Omental fat pad (tissue), 4 donors: ENCODE measurements around the gene ATG14. TPM values are rescaled to one million over a fixed set of nuclear protein-coding genes. Genes with fewer than 3 reads are reported as not detected.
A peak's percentile ranks its signal among the peaks of the same experiment; 100 is the strongest.
"Not testable (repeated sequence)": the region's sequence is repeated elsewhere in the genome, so short reads cannot be mapped to it uniquely, and the experiment has no call there.

Source experiments
- ATAC-seq: fragments of 150-250 bp; one replicate; pipeline ENCODE4 v1.9.1; 2016; ENCODE audit warnings: mild to moderate bottlenecking, moderate library complexity; ENCODE audit not compliant: low FRiP score
- DNase-seq: peaks from one replicate; pipeline ENCODE4 v3.0.0-alpha.2; 2019; ENCODE audit warnings: low spot score
- total RNA-seq, 4 donors: library from RNA; depleted of rRNA; stranded (reverse); fragments of >200 nt; gene quantifications; one replicate each; pipeline ENCODE4 v1.1.0, GENCODE V29; 2016
- TF ChIP-seq, protein P1 (sequence below), 3 donors: fragments of 450-650 bp; IDR thresholded peaks; one replicate each; pipeline ENCODE4 v1.5.1; 2016 to 2017; ENCODE audit warnings: antibody characterized with exemption in 3 of 3, mild to moderate bottlenecking in 3 of 3, moderate library complexity in 2 of 3

The ATG14 gene, protein sequence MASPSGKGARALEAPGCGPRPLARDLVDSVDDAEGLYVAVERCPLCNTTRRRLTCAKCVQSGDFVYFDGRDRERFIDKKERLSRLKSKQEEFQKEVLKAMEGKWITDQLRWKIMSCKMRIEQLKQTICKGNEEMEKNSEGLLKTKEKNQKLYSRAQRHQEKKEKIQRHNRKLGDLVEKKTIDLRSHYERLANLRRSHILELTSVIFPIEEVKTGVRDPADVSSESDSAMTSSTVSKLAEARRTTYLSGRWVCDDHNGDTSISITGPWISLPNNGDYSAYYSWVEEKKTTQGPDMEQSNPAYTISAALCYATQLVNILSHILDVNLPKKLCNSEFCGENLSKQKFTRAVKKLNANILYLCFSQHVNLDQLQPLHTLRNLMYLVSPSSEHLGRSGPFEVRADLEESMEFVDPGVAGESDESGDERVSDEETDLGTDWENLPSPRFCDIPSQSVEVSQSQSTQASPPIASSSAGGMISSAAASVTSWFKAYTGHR
- 10 to 100 TPM in 1 of 4 donors, 1 to 10 TPM in 3; 7.3 to 14.8 (median 8.0) TPM for total RNA-seq

DNA sequence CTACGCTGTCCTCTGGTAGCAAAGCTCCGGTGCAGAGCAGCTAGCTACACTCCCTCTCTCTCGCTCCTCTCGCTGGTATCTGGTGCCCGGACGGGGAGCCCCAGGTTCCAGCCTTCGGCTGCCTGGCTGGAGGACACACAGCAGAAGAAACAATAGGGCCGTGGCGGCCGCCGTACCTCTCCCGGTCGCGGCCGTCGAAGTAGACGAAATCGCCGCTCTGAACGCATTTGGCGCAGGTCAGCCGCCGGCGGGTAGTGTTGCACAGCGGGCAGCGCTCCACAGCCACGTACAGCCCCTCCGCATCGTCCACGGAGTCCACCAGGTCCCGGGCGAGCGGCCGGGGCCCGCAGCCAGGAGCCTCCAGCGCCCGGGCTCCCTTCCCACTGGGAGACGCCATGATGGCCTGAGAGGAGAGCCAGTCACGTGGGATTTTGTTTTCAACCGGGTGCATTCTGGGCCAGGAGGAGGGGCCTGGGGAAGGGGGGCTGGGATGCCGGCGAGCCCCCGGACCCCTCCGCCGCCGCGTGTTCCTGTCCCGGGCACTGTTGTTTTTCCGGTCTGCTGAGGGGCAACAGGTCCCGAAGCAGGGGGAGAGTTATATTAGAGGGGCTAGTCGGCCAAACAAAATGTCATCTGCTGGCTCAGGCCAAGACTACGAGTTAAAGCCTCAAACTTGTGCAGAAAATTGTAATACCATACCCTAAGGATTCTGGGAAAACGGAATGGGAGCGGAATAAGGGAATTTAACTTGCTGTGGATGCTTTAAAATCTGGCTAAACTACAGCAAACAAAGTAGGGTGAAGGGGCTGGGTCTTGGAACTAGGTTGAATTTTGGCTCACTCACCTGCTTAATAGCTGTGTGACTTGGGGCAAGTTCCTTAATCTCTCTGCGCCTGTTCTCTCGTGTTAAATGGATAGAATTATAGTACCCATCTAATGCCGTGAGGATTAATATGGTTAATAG is at the start of gene ATG14:
ATG14 (minus strand) TSS at position 405 of the 964 bp plus-strand sequence; CDS start at position 397, 8 bp downstream.
- ATAC-seq (peak; percentile 99), DNase-seq (peak; percentile 59)
- TF ChIP-seq, protein P1, sequence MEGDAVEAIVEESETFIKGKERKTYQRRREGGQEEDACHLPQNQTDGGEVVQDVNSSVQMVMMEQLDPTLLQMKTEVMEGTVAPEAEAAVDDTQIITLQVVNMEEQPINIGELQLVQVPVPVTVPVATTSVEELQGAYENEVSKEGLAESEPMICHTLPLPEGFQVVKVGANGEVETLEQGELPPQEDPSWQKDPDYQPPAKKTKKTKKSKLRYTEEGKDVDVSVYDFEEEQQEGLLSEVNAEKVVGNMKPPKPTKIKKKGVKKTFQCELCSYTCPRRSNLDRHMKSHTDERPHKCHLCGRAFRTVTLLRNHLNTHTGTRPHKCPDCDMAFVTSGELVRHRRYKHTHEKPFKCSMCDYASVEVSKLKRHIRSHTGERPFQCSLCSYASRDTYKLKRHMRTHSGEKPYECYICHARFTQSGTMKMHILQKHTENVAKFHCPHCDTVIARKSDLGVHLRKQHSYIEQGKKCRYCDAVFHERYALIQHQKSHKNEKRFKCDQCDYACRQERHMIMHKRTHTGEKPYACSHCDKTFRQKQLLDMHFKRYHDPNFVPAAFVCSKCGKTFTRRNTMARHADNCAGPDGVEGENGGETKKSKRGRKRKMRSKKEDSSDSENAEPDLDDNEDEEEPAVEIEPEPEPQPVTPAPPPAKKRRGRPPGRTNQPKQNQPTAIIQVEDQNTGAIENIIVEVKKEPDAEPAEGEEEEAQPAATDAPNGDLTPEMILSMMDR (IDR thresholded peaks at IDR 0.05) = no peak

DNA sequence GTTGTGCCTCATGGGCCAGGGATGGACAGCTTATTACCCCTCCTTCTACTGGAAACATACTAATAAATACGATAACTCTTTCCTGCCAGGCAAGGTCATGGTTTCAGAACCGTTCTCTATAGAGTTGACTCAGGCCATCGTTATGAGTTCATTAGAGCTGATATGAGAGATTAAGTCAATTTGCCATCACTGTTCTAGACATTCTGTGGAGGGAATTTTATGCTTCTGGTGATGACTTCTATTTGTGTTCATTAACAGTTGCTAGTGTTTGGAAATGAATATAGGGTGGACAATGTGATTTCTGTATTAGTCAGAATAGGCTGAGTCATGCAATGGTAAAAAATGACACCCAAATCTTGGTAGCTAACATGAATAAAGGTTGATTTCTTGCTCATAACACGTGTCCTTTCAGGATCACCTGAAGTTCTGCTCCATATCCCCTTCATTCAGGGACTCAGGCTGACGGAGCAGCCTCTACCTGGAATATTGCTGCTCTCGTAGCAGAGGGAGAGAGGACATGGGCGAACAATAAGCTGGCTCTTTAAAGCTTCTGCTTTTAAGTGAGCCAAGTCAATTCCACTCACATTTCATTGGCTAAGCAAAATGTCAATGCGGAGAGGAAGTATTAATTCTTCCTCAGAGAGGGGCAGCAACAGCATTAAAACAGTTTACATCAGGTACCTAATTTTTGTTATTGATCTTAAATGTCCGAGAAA is 47.3 kb upstream of the ATG14 start:
- DNase-seq (no peak), ATAC-seq (peak; percentile 42)
- TF ChIP-seq, protein P1 (IDR thresholded peaks at IDR 0.05) = no peak

DNA sequence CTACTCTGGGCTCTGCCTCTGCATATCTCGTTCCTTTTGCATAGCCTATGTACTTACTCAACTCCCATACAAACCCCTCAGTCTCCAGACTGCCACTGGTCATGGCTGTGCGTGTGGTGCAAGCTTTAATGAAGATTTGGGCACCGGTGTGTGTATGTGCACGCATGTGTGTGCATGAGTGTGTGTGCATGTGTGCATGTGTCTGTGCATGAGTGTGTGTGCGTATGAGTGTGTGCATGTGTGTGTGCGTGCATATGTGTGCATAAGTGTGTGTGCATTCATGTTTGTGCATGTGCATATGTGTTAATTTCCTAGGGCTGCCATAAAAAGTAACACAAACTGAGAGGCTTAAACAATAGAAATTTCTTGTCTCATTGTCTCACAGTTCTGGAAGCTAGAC is 45.9 kb upstream of the ATG14 start:
- TF ChIP-seq, protein P1 (IDR thresholded peaks at IDR 0.05) = no peak
- no peak for ATAC-seq
- no peak for DNase-seq

DNA sequence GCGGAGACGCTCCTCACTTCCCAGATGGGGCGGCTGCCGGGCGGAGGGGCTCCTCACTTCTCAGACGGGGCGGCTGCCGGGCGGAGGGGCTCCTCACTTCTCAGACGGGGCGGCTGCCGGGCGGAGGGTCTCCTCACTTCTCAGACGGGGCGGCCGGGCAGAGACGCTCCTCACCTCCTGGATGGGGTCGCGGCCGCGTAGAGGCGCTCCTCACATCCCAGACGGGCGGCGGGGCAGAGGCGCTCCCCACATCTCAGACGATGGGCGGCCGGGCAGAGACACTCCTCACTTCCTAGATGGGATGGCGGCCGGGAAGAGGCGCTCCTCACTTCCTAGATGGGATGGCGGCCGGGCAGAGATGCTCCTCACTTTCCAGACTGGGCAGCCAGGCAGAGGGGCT is 44.8 kb upstream of the ATG14 start:
- DNase-seq, ATAC-seq: not testable (repeated sequence)

DNA sequence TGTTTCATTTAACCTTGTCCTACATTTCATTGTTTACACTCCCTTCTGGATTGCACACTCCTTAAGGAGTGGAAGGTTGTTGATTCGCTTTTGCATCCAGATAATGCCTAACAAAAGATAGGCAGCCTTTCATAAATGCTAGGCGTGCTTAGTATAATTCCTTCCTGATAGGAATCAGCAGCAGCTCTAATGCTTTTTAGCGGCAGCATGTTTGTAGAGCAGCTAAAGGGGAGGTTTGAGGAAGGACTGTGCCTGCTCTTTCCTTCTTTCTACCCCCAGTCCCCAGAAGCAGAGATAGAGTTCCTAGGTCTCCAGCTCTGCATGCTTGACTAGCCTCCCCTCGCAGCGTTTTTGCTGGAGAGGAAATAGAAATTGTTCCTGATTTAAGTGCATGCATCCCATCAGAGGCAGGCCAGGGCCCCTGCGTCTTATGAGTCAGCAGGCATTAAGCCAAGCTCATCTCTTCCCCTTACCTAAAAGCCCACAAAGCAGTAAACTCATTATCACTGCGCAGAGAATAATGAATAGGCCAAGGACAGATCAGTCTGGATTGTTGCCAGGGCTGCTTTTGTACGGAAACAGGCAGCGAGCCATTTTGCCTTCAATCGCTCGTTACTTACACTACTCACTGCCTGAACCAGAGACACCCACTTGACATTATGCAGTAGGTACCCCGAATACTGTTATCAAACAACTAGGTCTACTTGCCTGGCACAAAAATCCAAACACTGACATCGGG is 42.8 kb upstream of the ATG14 start:
- TF ChIP-seq, protein P1 (IDR thresholded peaks at IDR 0.05) = no peak
- peak; percentile 91 for ATAC-seq
- DNase-seq = no peak

DNA sequence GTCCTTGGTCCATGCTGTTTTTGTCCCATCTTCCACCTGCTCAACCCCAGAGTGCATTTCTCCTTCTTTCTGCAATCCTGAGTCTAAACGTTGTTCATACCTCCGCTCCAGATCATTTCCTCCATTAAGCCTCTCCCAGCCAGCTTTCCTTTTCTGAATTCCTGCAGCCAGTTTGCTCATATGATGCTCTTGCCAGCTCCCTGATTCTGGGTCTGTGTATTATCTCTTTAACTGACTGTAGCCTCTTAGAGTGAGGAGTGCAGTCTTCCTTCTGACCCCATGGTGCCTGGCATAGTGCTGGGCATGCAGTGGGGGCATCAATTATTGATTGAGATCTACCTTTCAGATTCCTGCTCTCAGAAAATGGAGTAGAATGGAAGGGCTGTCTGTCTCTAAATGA is 40.3 kb upstream of the ATG14 start:
- TF ChIP-seq, protein P1 (IDR thresholded peaks at IDR 0.05) = no peak
- ATAC-seq (no peak), DNase-seq (no peak)
